MM.1S (cell line): Measurements from ENCODE around the gene BDH2.

Source experiments
- DNase-seq: peaks from one replicate; pipeline ENCODE4 v3.0.0-alpha.2; 2015
- H2AFZ ChIP-seq: fragments of 300-600 bp; sonication (generic); 2 replicates; pipeline ENCODE4 v1.6.0; 2016; ENCODE audit warnings: antibody characterized with exemption, low read length
- H3F3A ChIP-seq: fragments of 300-600 bp; sonication (generic); 2 replicates; pipeline ENCODE4 v1.6.1; 2016; ENCODE audit warnings: mild to moderate bottlenecking, antibody characterized with exemption, low read length, moderate library complexity, mixed read lengths; ENCODE audit not compliant: insufficient read depth
- H3K27ac ChIP-seq: fragments of 300-600 bp; sonication (generic); 2 replicates; pipeline ENCODE4 v1.5.1; 2016; ENCODE audit warnings: mild to moderate bottlenecking, low read length
- H3K27me3 ChIP-seq: fragments of 300-600 bp; sonication (generic); replicated peaks from 2 replicates; pipeline ENCODE4 v1.6.0; 2016; ENCODE audit warnings: low read length; ENCODE audit not compliant: insufficient read depth
- H3K36me3 ChIP-seq: fragments of 300-600 bp; sonication (generic); replicated peaks from 2 replicates; pipeline ENCODE4 v1.6.1; 2016; ENCODE audit warnings: mild to moderate bottlenecking, low read length, mixed read lengths; ENCODE audit not compliant: insufficient read depth
- H3K4me1 ChIP-seq: fragments of 300-600 bp; sonication (generic); 2 replicates; pipeline ENCODE4 v1.6.1; 2016; ENCODE audit warnings: low read length, mixed read lengths
- H3K4me2 ChIP-seq: fragments of 300-600 bp; sonication (generic); 2 replicates; pipeline ENCODE4 v1.6.0; 2016; ENCODE audit warnings: low read depth, low read length
- H3K4me3 ChIP-seq: fragments of 300-600 bp; sonication (generic); 2 replicates; pipeline ENCODE4 v1.5.1; 2016; ENCODE audit warnings: low read length, mixed read lengths
- H3K79me2 ChIP-seq: fragments of 300-600 bp; sonication (generic); 2 replicates; pipeline ENCODE4 v1.6.1; 2016; ENCODE audit warnings: mixed run types, low read length, mixed read lengths
- H3K9ac ChIP-seq: fragments of 300-600 bp; sonication (generic); 2 replicates; pipeline ENCODE4 v1.6.1; 2016; ENCODE audit warnings: low read length, mixed read lengths
- H3K9me2 ChIP-seq: fragments of 300-600 bp; sonication (generic); replicated peaks from 2 replicates; pipeline ENCODE4 v1.6.1; 2016; ENCODE audit warnings: mild to moderate bottlenecking, low read length, mixed read lengths; ENCODE audit not compliant: insufficient read depth
- H3K9me3 ChIP-seq: fragments of 300-600 bp; sonication (generic); replicated peaks from 2 replicates; pipeline ENCODE4 v1.6.1; 2016; ENCODE audit warnings: mild to moderate bottlenecking, low read length, mixed read lengths; ENCODE audit not compliant: insufficient read depth
- H4K20me1 ChIP-seq: fragments of 300-600 bp; sonication (generic); 2 replicates; pipeline ENCODE4 v1.6.1; 2016; ENCODE audit warnings: mild to moderate bottlenecking, low read length, moderate library complexity, mixed read lengths; ENCODE audit not compliant: insufficient read depth
- EZH2 ChIP-seq: fragments of 300-600 bp; sonication (generic); optimal IDR thresholded peaks from 2 replicates; pipeline ENCODE3; 2017; ENCODE audit warnings: low read depth, mild to moderate bottlenecking, antibody characterized with exemption, low read length, mixed read lengths
- EZH2phosphoT487 ChIP-seq: fragments of 300-600 bp; sonication (generic); IDR thresholded peaks from 2 replicates; pipeline ENCODE4 v1.6.1; 2018; ENCODE audit warnings: antibody characterized with exemption, low read length
- TF ChIP-seq, protein P1 (sequence below): fragments of 300-600 bp; sonication (generic); IDR thresholded peaks from 2 replicates; pipeline ENCODE4 v1.5.1; 2016; ENCODE audit warnings: antibody characterized with exemption, low read length, mixed read lengths

The BDH2 gene

DNA sequence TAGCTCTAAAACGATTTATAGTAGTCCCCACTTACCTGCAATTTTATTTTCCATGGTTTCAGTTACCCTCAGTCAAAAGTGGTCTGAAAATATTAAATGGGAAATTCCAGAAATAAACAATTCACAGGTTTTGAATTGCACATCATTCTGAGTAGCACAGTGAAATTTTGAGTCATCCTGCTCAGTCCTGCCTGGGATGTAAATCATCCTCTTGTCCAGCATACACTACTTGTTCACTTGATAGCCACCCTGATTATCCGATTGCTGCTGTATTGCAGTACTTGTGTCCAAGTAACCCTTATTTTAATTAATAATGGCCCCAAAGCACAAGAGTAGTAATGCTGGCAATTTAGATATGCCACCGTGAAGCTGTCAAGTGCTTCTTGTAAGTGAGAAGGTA is 23.5 kb upstream of the BDH2 start:
- Histone ChIP-seq H3K9ac (no peak overlapping the region), H3K9me2 (no peaks in the 10 kb centered on the region), H3F3A (no peaks in the 10 kb centered on the region), H3K27ac (no peak overlapping the region), H3K27me3 (no peaks in the 10 kb centered on the region), H3K4me3 (no peak overlapping the region), H3K4me1 (peaks cover 5% of the 10 kb centered on the region; the same call in 1 of the 2 replicates), H3K79me2 (no peaks in the 10 kb centered on the region), H2AFZ (no peak overlapping the region), H3K4me2 (no peak overlapping the region), H3K9me3 (no peaks in the 10 kb centered on the region), H3K36me3 (peaks cover 4% of the 10 kb centered on the region; the same call in 1 of the 2 replicates), H4K20me1 (no peaks in the 10 kb centered on the region)
- TF ChIP-seq EZH2 = no peak
- TF ChIP-seq EZH2phosphoT487 = no peak
- TF ChIP-seq, protein P1, sequence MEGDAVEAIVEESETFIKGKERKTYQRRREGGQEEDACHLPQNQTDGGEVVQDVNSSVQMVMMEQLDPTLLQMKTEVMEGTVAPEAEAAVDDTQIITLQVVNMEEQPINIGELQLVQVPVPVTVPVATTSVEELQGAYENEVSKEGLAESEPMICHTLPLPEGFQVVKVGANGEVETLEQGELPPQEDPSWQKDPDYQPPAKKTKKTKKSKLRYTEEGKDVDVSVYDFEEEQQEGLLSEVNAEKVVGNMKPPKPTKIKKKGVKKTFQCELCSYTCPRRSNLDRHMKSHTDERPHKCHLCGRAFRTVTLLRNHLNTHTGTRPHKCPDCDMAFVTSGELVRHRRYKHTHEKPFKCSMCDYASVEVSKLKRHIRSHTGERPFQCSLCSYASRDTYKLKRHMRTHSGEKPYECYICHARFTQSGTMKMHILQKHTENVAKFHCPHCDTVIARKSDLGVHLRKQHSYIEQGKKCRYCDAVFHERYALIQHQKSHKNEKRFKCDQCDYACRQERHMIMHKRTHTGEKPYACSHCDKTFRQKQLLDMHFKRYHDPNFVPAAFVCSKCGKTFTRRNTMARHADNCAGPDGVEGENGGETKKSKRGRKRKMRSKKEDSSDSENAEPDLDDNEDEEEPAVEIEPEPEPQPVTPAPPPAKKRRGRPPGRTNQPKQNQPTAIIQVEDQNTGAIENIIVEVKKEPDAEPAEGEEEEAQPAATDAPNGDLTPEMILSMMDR = no peak
- DNase-seq = no peak

- no peak overlapping the region for H2AFZ ChIP-seq
- H3K27me3 ChIP-seq = no peaks in the 10 kb centered on the region
- no peak overlapping the region for H3K4me3 ChIP-seq
- H3K9ac ChIP-seq = no peak overlapping the region
- TF ChIP-seq, protein P1 = no peak
- TF ChIP-seq EZH2 (no peak), EZH2phosphoT487 (no peak)
- H3K9me3 ChIP-seq = no peaks in the 10 kb centered on the region
- no peak overlapping the region for H3K27ac ChIP-seq
- no peaks in the 10 kb centered on the region for H3F3A ChIP-seq
- no peaks in the 10 kb centered on the region for H3K79me2 ChIP-seq
- no peak for DNase-seq
- H3K9me2 ChIP-seq = no peaks in the 10 kb centered on the region
- peaks cover 4% of the 10 kb centered on the region; the same call in 1 of the 2 replicates for H3K36me3 ChIP-seq
- H3K4me1 ChIP-seq = peaks cover 10% of the 10 kb centered on the region; the same call in 1 of the 2 replicates
- H3K4me2 ChIP-seq = no peak overlapping the region
- H4K20me1 ChIP-seq = no peaks in the 10 kb centered on the region
Measured at GRCh38 chr4:103118166-103118565, 18.5 kb upstream of the BDH2 start.

- Histone ChIP-seq H3K4me3 (peak overlapping the region; percentile 11; the same call in 1 of the 2 replicates), H3K4me1 (peaks cover 13% of the 10 kb centered on the region), H3K27me3 (no peaks in the 10 kb centered on the region), H3K9me2 (no peaks in the 10 kb centered on the region), H3K27ac (peak overlapping the region; percentile 57; the same call in 1 of the 2 replicates), H3K4me2 (peak overlapping the region; percentile 45), H3F3A (peaks cover 8% of the 10 kb centered on the region; the same call in 1 of the 2 replicates), H2AFZ (no peak overlapping the region), H4K20me1 (no peaks in the 10 kb centered on the region), H3K79me2 (no peaks in the 10 kb centered on the region), H3K9me3 (no peaks in the 10 kb centered on the region), H3K36me3 (0 out of 2 replicates have a peak, but pooled peaks cover 8% of the 10 kb centered on the region), H3K9ac (no peak overlapping the region)
- no peak for TF ChIP-seq EZH2
- no peak for TF ChIP-seq EZH2phosphoT487
- TF ChIP-seq, protein P1 = no peak
- peak; percentile 80 for DNase-seq
Measured at GRCh38 chr4:103111598-103111997, 12.0 kb upstream of the BDH2 start.
